Endothelial cell of umbilical vein (primary cell): ENCODE results near the gene SNRNP27. TPM values are rescaled to one million over a fixed set of nuclear protein-coding genes. Genes with fewer than 3 reads are reported as not detected.

Source experiments
- BruUV-seq: library from RNA; stranded (reverse); fragments of 400-500 nt; replicated peaks from 2 replicates; lab custom pipeline; 2021; lab: Mats Ljungman, UMichigan
- CTCF ChIA-PET: fragments of 300-600, 350-600 bp; sonication (Branson Sonifier 250); formaldehyde crosslinking; loops from one replicate; lab custom pipeline; 2021; ENCODE audit warnings: antibody characterized with exemption, inconsistent platforms; lab: Charles Lee
- POLR2A ChIA-PET: fragments of 300-600, 350-600 bp; sonication (Branson Sonifier 250); formaldehyde crosslinking; loops from one replicate; lab custom pipeline; 2021; ENCODE audit warnings: antibody characterized with exemption, inconsistent platforms; lab: Charles Lee
- DNase-seq: peaks from one replicate; pipeline ENCODE4 v3.0.0-alpha.2; 2011; ENCODE audit warnings: low read depth, low spot score
- FAIRE-seq: peaks from 2 replicates; lab custom pipeline; 2011; peaks lifted over from hg19 to GRCh38; lab: Jason Lieb, UNC
- H2AFZ ChIP-seq: 2 replicates; pipeline ENCODE4 v1.6.0; 2012; ENCODE audit warnings: low read depth, low read length, control low read depth, inconsistent platforms
- H3K27ac ChIP-seq: 2 replicates; pipeline ENCODE4 v1.5.1; 2011; ENCODE audit warnings: low read depth, mild to moderate bottlenecking, control low read depth, low read length, moderate library complexity; ENCODE audit not compliant: insufficient read depth
- H3K27me3 ChIP-seq, 2 experiments: 2 replicates each; pipeline versions ENCODE4 v1.6.0 to v1.6.1; 2011; ENCODE audit warnings: low read length in 2 of 2, mixed read lengths in 1 of 2; ENCODE audit not compliant: control insufficient read depth in 2 of 2, insufficient read depth in 2 of 2
- H3K36me3 ChIP-seq, 2 experiments: 2 replicates in 1 of 2; 3 replicates in 1 of 2; pipeline ENCODE4 v1.5.1; 2011; ENCODE audit warnings: low read length in 2 of 2, mild to moderate bottlenecking in 1 of 2, moderate library complexity in 1 of 2; ENCODE audit not compliant: control insufficient read depth in 2 of 2, insufficient read depth in 2 of 2; ENCODE audit errors: extremely low read depth in 1 of 2
- H3K4me1 ChIP-seq: 3 replicates; pipeline ENCODE4 v1.5.1; 2011; ENCODE audit warnings: mild to moderate bottlenecking, low read length; ENCODE audit not compliant: control insufficient read depth, insufficient read depth; ENCODE audit errors: extremely low read depth
- H3K4me2 ChIP-seq: 2 replicates; pipeline ENCODE4 v1.6.1; 2011; ENCODE audit warnings: low read length, control low read depth, mixed read lengths; ENCODE audit not compliant: insufficient read depth
- H3K4me3 ChIP-seq, 3 experiments: fragments of 200-600 bp in 1 of 3; sonication (generic), shearing (Covaris generic) in 1 of 3; replicated peaks in 1 of 3; 2 replicates each; pipeline ENCODE4 v1.5.1; 2011 to 2016; ENCODE audit warnings: control low read depth in 3 of 3, low read length in 3 of 3, mild to moderate bottlenecking in 2 of 3, inconsistent platforms in 1 of 3, low read depth in 1 of 3, moderate library complexity in 1 of 3; ENCODE audit not compliant: insufficient read depth in 1 of 3
- H3K79me2 ChIP-seq: 2 replicates; pipeline ENCODE4 v1.6.0; 2012; ENCODE audit warnings: low read length, inconsistent platforms; ENCODE audit not compliant: control insufficient read depth, insufficient read depth
- H3K9ac ChIP-seq: replicated peaks from 2 replicates; pipeline ENCODE3; 2011; ENCODE audit warnings: low read length, control low read depth; ENCODE audit not compliant: insufficient read depth; ENCODE audit errors: extremely low read depth
- H3K9me1 ChIP-seq: replicated peaks from 3 replicates; pipeline ENCODE4 v1.6.0; 2011; ENCODE audit warnings: mild to moderate bottlenecking, low read length; ENCODE audit not compliant: control insufficient read depth, insufficient read depth; ENCODE audit errors: extremely low read depth
- H3K9me3 ChIP-seq: replicated peaks from 2 replicates; pipeline ENCODE4 v1.5.1; 2012; ENCODE audit warnings: low read length, inconsistent platforms; ENCODE audit not compliant: control insufficient read depth, insufficient read depth
- H4K20me1 ChIP-seq: replicated peaks from 2 replicates; pipeline ENCODE3; 2011; ENCODE audit warnings: mild to moderate bottlenecking, low read length; ENCODE audit not compliant: control insufficient read depth, insufficient read depth; ENCODE audit errors: extremely low read depth
- CTCF ChIP-seq, 2 donors: IDR thresholded peaks; 1 replicate in 1 of 2; 2 replicates in 1 of 2; pipeline ENCODE4 v1.5.1; 2011; ENCODE audit warnings: low read length in 2 of 2, mild to moderate bottlenecking in 2 of 2, moderate library complexity in 2 of 2, control low read depth in 1 of 2, inconsistent platforms in 1 of 2, low read depth in 1 of 2; ENCODE audit not compliant: insufficient read depth in 1 of 2; ENCODE audit errors: extremely low read depth in 1 of 2
- EZH2 ChIP-seq: IDR thresholded peaks from 2 replicates; pipeline ENCODE4 v1.6.1; 2012; ENCODE audit warnings: borderline replicate concordance, low read depth, mild to moderate bottlenecking, moderate library complexity, low read length, inconsistent platforms; ENCODE audit not compliant: severe bottlenecking
- FOS ChIP-seq: IDR thresholded peaks from 2 replicates; pipeline ENCODE4 v1.6.1; 2011; ENCODE audit warnings: mild to moderate bottlenecking, low read length, moderate library complexity, borderline replicate concordance; ENCODE audit not compliant: insufficient read depth
- GATA2 ChIP-seq: IDR thresholded peaks from 2 replicates; pipeline ENCODE4 v1.7.0; 2011; ENCODE audit warnings: low read depth, mild to moderate bottlenecking, moderate library complexity, mixed read lengths, low read length; ENCODE audit not compliant: insufficient read length, insufficient read depth
- JUN ChIP-seq: IDR thresholded peaks from 2 replicates; pipeline ENCODE4 v1.6.1; 2011; ENCODE audit warnings: borderline replicate concordance, low read depth; ENCODE audit not compliant: insufficient read length, insufficient read depth
- MAX ChIP-seq: IDR thresholded peaks from 2 replicates; pipeline ENCODE4 v1.6.1; 2011; ENCODE audit not compliant: insufficient read depth, insufficient read length
- MYC ChIP-seq: IDR thresholded peaks from one replicate; pipeline ENCODE4 v1.6.1; 2011; ENCODE audit warnings: mild to moderate bottlenecking, low read depth, low read length
- POLR2A ChIP-seq: IDR thresholded peaks from 2 replicates; pipeline ENCODE4 v1.6.1; 2012; ENCODE audit warnings: low read depth, mild to moderate bottlenecking, control low read depth, low read length
- POLR2AphosphoS5 ChIP-seq: IDR thresholded peaks from 2 replicates; pipeline ENCODE4 v1.6.1; 2012; ENCODE audit warnings: low read depth, mild to moderate bottlenecking, control low read depth, low read length, moderate library complexity; ENCODE audit not compliant: insufficient read depth
- dilution Hi-C: fragments of 300-500 bp; cut with MboI; formaldehyde crosslinking; loops from one replicate; pipeline ENCODE4 v1.15.0; 2019; ENCODE audit warnings: low sequenced_read_pairs; ENCODE audit not compliant: extremely low pct_ligation_motif_present
- intact Hi-C: fragments of 100-400 bp; cut with micrococcal nuclease; formaldehyde crosslinking; loops from one replicate; pipeline ENCODE4 v1.10.0; 2022
- polyA plus RNA-seq, 4 experiments: library from polyadenylated mRNA; depleted of rRNA in 3 of 4; stranded (reverse) in 3 of 4; unstranded in 1 of 4; fragments of >200 nt; gene quantifications; 2 replicates each; pipeline versions ENCODE4 v1.2.1 to v1.2.3, GENCODE V29; 2011 to 2012; ENCODE audit warnings: missing spikeins in 1 of 4
- total RNA-seq: library from RNA; stranded (reverse); gene quantifications from 2 replicates; pipeline ENCODE4 v1.2.3, GENCODE V29; 2021

SNRNP27 gene
- total and polyA plus RNA-seq, 2 donors (not counting 3 experiments of a cell fraction or from before 2014, with no cell fraction given), result 12.7 to 50.6 TPM

DNA sequence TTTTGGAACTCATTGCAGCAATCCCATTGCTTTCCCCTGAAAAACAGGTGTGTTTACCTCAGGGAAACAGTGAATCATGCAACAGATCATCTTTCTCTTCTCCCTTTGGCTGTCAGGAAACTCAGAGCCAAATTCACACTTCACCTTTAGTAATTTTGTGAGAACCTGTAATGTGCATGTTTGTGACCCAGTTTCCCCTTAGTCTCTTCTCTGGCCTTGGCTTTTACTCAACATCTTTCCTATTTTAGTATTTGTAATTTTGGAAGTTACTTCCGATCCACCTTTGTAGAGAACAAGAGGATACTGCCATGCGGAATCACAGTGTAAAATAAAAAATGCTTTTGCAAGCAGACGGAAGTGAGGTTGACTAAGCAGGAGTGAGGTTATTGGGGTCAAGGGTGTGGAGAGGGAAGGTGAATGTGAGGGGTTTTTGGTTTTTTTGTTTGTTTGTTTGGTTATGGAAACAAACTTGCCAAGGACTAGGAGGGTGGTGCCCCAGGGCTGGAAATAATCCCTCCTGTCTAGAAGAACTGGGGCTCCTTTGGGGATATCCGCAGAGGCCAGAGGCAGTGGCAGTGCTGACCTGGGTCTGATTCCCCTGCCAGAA, 53.7 kb downstream of the SNRNP27 start:
- Histone ChIP-seq H3K9me1 (no peaks in the 10 kb centered on the region), H3K27ac (no peak overlapping the region), H3K36me3 (peaks cover 0 to 1% of the 10 kb centered on the region in 2 experiments), H3K79me2 (no peaks in the 10 kb centered on the region), H3K4me3 (no peak overlapping the region), H3K27me3 (no peaks in the 10 kb centered on the region), H2AFZ (no peak overlapping the region), H3K9me3 (no peaks in the 10 kb centered on the region), H3K9ac (no peak overlapping the region), H3K4me2 (no peak overlapping the region), H4K20me1 (no peaks in the 10 kb centered on the region), H3K4me1 (peaks cover 25% of the 10 kb centered on the region)
- no TSS peak for BruUV-seq
- FAIRE-seq (peak; percentile 26), DNase-seq (no peak)
- TF ChIP-seq EZH2 (no peak), JUN (no peak), POLR2AphosphoS5 (no peak), CTCF (IDR thresholded peaks at IDR 0.05; ENCODE audit: extremely low read depth in 1 of 2, insufficient read depth in 1 of 2, low read depth in 1 of 2, low read length in 2 of 2) (no peak), GATA2 (no peak), MYC (no peak), MAX (no peak), POLR2A (no peak), FOS (no peak)
- intact Hi-C loops, result loop anchor here (5.0 kb wide), 1 partner anchor 55 kb away; no protein-coding TSS in a partner anchor
- ChIA-PET CTCF (interaction anchor here (1.5 to 5.3 kb wide), 2 partner anchors 13 to 124 kb away, joined by 4 to 19 read pairs; no protein-coding TSS in a partner anchor), POLR2A (no interaction called here)
- dilution Hi-C loops, result no loop called here
